Vagina (tissue), 2 donors: ENCODE data around the gene PPM1D. TPM values are rescaled to one million over a fixed set of nuclear protein-coding genes. Genes with fewer than 3 reads are reported as not detected.
"Not testable (repeated sequence)": the region's sequence is repeated elsewhere in the genome, so short reads cannot be mapped to it uniquely, and the experiment has no call there.

Source experiments
- DNase-seq, 2 donors: peaks; one replicate each; pipeline ENCODE4 v3.0.0-alpha.2; 2017; ENCODE audit errors: extremely low spot score in 2 of 2
- H3K27ac ChIP-seq: fragments of 200-600 bp; sonication (generic); one replicate; pipeline ENCODE4 v1.5.1; 2019
- H3K27me3 ChIP-seq: fragments of 200-600 bp; sonication (generic); one replicate; pipeline ENCODE4 v1.5.1; 2019
- H3K36me3 ChIP-seq, 2 donors: fragments of 200-600 bp; sonication (generic); one replicate each; pipeline ENCODE4 v1.5.1; 2017 to 2019
- H3K4me1 ChIP-seq: fragments of 200-600 bp; sonication (generic); one replicate; pipeline ENCODE4 v1.5.1; 2019
- H3K4me3 ChIP-seq, 2 donors: fragments of 200-600 bp; sonication (generic); 1 replicate in 1 of 2; 2 replicates in 1 of 2; pipeline ENCODE4 v1.5.1; 2016 to 2019
- H3K9me3 ChIP-seq: fragments of 200-600 bp; sonication (generic); one replicate; pipeline ENCODE4 v1.5.1; 2019
- POLR2A ChIP-seq, 2 donors: fragments of 450-650 bp; IDR thresholded peaks; one replicate each; pipeline ENCODE4 v1.6.1; 2017; ENCODE audit warnings: antibody characterized with exemption in 2 of 2, mild to moderate bottlenecking in 2 of 2, moderate library complexity in 2 of 2
- POLR2AphosphoS5 ChIP-seq, 2 donors: sonication (generic); formaldehyde crosslinking; IDR thresholded peaks; one replicate each; pipeline ENCODE4 v1.9.0; 2017; ENCODE audit warnings: antibody characterized with exemption in 2 of 2, mild to moderate bottlenecking in 2 of 2, low read depth in 1 of 2; ENCODE audit not compliant: insufficient read depth in 1 of 2
- intact Hi-C: fragments of 100-400 bp; cut with DNase I; formaldehyde crosslinking; loops from one replicate; pipeline ENCODE4 v1.15.1; 2023
- total RNA-seq: library from RNA; depleted of rRNA; stranded (reverse); fragments of >200 nt; gene quantifications from one replicate; pipeline ENCODE4 v1.2.3, GENCODE V29; 2016
- TF ChIP-seq, protein P1 (sequence below), 3 experiments: fragments of 450-650 bp in 2 of 3; fragments of 200-600 bp in 1 of 3; sonication (generic) in 1 of 3; IDR thresholded peaks; one replicate each; pipeline ENCODE4 v1.5.1; 2017 to 2019; ENCODE audit warnings: antibody characterized with exemption in 3 of 3, mild to moderate bottlenecking in 2 of 3, moderate library complexity in 2 of 3

PPM1D gene
- total RNA-seq, 1 donor from 2014 or later = 9.8 TPM

- Histone ChIP-seq H3K27me3 (no peaks in the 10 kb centered on the region), H3K9me3 (no peaks in the 10 kb centered on the region), H3K36me3 (no peaks in the 10 kb centered on the region), H3K27ac (peak overlapping the region; percentile 99), H3K4me3 (peak overlapping the region; percentile 71 to 83), H3K4me1 (peaks cover 50% of the 10 kb centered on the region)
- TF ChIP-seq POLR2A (IDR thresholded peaks at IDR 0.05) (no peak), POLR2AphosphoS5 (IDR thresholded peaks at IDR 0.05; ENCODE audit: insufficient read depth in 1 of 2, low read depth in 1 of 2) (no peak)
- TF ChIP-seq, protein P1, sequence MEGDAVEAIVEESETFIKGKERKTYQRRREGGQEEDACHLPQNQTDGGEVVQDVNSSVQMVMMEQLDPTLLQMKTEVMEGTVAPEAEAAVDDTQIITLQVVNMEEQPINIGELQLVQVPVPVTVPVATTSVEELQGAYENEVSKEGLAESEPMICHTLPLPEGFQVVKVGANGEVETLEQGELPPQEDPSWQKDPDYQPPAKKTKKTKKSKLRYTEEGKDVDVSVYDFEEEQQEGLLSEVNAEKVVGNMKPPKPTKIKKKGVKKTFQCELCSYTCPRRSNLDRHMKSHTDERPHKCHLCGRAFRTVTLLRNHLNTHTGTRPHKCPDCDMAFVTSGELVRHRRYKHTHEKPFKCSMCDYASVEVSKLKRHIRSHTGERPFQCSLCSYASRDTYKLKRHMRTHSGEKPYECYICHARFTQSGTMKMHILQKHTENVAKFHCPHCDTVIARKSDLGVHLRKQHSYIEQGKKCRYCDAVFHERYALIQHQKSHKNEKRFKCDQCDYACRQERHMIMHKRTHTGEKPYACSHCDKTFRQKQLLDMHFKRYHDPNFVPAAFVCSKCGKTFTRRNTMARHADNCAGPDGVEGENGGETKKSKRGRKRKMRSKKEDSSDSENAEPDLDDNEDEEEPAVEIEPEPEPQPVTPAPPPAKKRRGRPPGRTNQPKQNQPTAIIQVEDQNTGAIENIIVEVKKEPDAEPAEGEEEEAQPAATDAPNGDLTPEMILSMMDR (IDR thresholded peaks at IDR 0.05) = no peak
- DNase-seq = no peak
- intact Hi-C loops = no loop called here
Observed at GRCh38 chr17:60602871-60603270, 2.9 kb downstream of the PPM1D start.

DNA sequence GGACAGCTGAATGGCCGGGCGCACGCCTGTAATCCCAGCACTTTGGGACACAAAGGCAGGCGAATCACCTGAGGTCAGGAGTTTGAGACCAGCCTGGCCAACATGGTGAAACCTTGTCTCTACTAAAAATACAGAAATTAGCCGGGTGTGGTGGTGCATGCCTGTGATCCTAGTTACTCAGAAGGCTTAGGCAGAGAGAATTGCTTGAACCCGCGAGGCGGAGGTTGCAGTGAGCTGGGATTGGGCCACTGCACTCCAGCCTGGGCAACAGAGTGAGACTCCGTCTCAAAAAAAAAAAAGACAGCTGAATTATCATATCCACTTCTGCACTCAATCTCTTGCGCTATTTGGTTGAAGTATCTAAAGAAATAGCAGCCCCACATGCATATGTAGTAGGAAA, 3.5 kb downstream of the PPM1D start:
- H3K4me1 ChIP-seq = peaks cover 50% of the 10 kb centered on the region
- DNase-seq, intact Hi-C loops: not testable (repeated sequence)

GRCh38 chr17:60604686-60605334, 4.8 kb downstream of the PPM1D start:
- no peaks in the 10 kb centered on the region for H3K27me3 ChIP-seq
- no peaks in the 10 kb centered on the region for H3K9me3 ChIP-seq
- no peak for DNase-seq
- H3K4me3 ChIP-seq = no peak overlapping the region
- peaks cover 42% of the 10 kb centered on the region for H3K4me1 ChIP-seq
- H3K36me3 ChIP-seq = no peaks in the 10 kb centered on the region
- TF ChIP-seq, protein P1 (IDR thresholded peaks at IDR 0.05) = no peak
- no peak for TF ChIP-seq POLR2AphosphoS5 (IDR thresholded peaks at IDR 0.05; ENCODE audit: insufficient read depth in 1 of 2, low read depth in 1 of 2)
- TF ChIP-seq POLR2A (IDR thresholded peaks at IDR 0.05) = no peak
- intact Hi-C loops = no loop called here
- no peak overlapping the region for H3K27ac ChIP-seq

More for the DNA sequence above, 3.5 kb downstream of the PPM1D start:
- H3K36me3 ChIP-seq, H3K9me3 ChIP-seq, H3K27me3 ChIP-seq, H3K27ac ChIP-seq: not testable (repeated sequence)
- peak overlapping the region in 1 of 2 donors; percentile 71 for H3K4me3 ChIP-seq

DNA sequence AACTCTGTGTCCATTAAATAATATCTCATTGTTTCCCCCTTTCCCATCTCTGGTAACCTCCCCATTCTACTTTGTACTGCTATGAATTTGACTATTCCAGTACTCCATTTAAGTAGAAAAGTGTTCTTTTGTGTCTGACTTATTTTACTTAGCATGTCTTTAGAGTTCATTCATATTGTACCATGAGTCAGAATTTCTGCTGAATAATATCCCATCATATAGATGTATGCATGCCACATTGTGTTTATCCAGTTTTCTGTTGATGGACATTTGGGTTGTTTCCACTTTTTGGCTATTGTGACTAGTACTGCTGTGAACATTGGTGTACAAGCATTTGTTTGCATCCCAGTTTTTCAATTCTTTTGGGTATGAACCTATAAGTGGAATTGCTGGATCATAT, 6.0 kb downstream of the PPM1D start:
- DNase-seq = no peak
- H3K27me3 ChIP-seq = no peaks in the 10 kb centered on the region
- no peak overlapping the region for H3K27ac ChIP-seq
- intact Hi-C loops = no loop called here
- no peak overlapping the region for H3K4me3 ChIP-seq
- no peak for TF ChIP-seq POLR2AphosphoS5 (IDR thresholded peaks at IDR 0.05; ENCODE audit: insufficient read depth in 1 of 2, low read depth in 1 of 2)
- TF ChIP-seq POLR2A (IDR thresholded peaks at IDR 0.05) = no peak
- TF ChIP-seq, protein P1 (IDR thresholded peaks at IDR 0.05) = no peak
- H3K4me1 ChIP-seq = peaks cover 50% of the 10 kb centered on the region
- H3K9me3 ChIP-seq = no peaks in the 10 kb centered on the region
- H3K36me3 ChIP-seq = no peaks in the 10 kb centered on the region

- intact Hi-C loops = no loop called here
Observed at GRCh38 chr17:60610473-60610872, 10.5 kb downstream of the PPM1D start.

GRCh38 chr17:60611321-60611720, 11.3 kb downstream of the PPM1D start:
- H3K36me3 ChIP-seq, H3K27me3 ChIP-seq, H3K4me3 ChIP-seq, H3K27ac ChIP-seq, H3K9me3 ChIP-seq, DNase-seq, intact Hi-C loops: not testable (repeated sequence)
- H3K4me1 ChIP-seq = peaks cover 48% of the 10 kb centered on the region

More at GRCh38 chr17:60610473-60610872, 10.5 kb downstream of the PPM1D start:
- Histone ChIP-seq H3K36me3 (no peaks in the 10 kb centered on the region), H3K9me3 (no peaks in the 10 kb centered on the region), H3K4me3 (no peak overlapping the region), H3K27ac (no peak overlapping the region), H3K27me3 (no peaks in the 10 kb centered on the region), H3K4me1 (peaks cover 56% of the 10 kb centered on the region)
- TF ChIP-seq POLR2AphosphoS5 (IDR thresholded peaks at IDR 0.05; ENCODE audit: insufficient read depth in 1 of 2, low read depth in 1 of 2) (no peak), POLR2A (IDR thresholded peaks at IDR 0.05) (no peak)
- TF ChIP-seq, protein P1 (IDR thresholded peaks at IDR 0.05) = no peak
- DNase-seq = no peak
